PC-3 (cell line): ENCODE measurements around the gene MDC1. TPM values are rescaled to one million over a fixed set of nuclear protein-coding genes. Genes with fewer than 3 reads are reported as not detected.
A peak's percentile ranks its signal among the peaks of the same experiment; 100 is the strongest.

Experiments used
- ATAC-seq: fragments of 200-7000 bp; cut with Tn5 transposase; 2 replicates; pipeline ENCODE4 v1.9.1; 2020; ENCODE audit warnings: mild to moderate bottlenecking, moderate library complexity
- BruUV-seq: library from RNA; stranded (reverse); fragments of 400-500 nt; replicated peaks from 2 replicates; lab custom pipeline; 2021; lab: Mats Ljungman, UMichigan
- CTCF ChIA-PET: fragments of 300-600 bp; sonication (Branson Sonifier 250); formaldehyde crosslinking; loops from one replicate; lab custom pipeline; 2022; ENCODE audit warnings: antibody characterized with exemption; lab: Charles Lee
- POLR2A ChIA-PET: fragments of 300-600 bp; sonication (Branson Sonifier 250); formaldehyde crosslinking; loops from one replicate; lab custom pipeline; 2022; ENCODE audit warnings: antibody characterized with exemption; ENCODE audit not compliant: unreplicated experiment; lab: Charles Lee
- DNase-seq: peaks from one replicate; pipeline ENCODE4 v3.0.0-alpha.2; 2015
- H2AFZ ChIP-seq: fragments of 300-600 bp; sonication (generic); 2 replicates; pipeline ENCODE4 v1.6.0; 2016; ENCODE audit warnings: antibody characterized with exemption, low read length
- H3F3A ChIP-seq: fragments of 300-600 bp; sonication (generic); one replicate; pipeline ENCODE4 v1.6.0; 2017; ENCODE audit warnings: antibody characterized with exemption, low read length, control low read depth, mild to moderate bottlenecking; ENCODE audit not compliant: unreplicated experiment
- H3K27ac ChIP-seq: fragments of 300-600 bp; sonication (generic); 2 replicates; pipeline ENCODE4 v1.5.1; 2016; ENCODE audit warnings: mild to moderate bottlenecking, low read length
- H3K27me3 ChIP-seq: fragments of 300-600 bp; sonication (generic); 2 replicates; pipeline ENCODE4 v1.6.1; 2016; ENCODE audit warnings: low read length, mixed read lengths
- H3K36me3 ChIP-seq: fragments of 300-600 bp; sonication (generic); 2 replicates; pipeline ENCODE4 v1.6.1; 2016; ENCODE audit warnings: low read depth, mixed run types, low read length, mixed read lengths
- H3K4me1 ChIP-seq: fragments of 300-600 bp; sonication (generic); 2 replicates; pipeline ENCODE4 v1.5.1; 2016; ENCODE audit warnings: low read length; ENCODE audit not compliant: insufficient read depth
- H3K4me2 ChIP-seq: fragments of 300-600 bp; sonication (generic); 2 replicates; pipeline ENCODE4 v1.6.0; 2016; ENCODE audit warnings: low read length
- H3K4me3 ChIP-seq: fragments of 300-600 bp; sonication (generic); 2 replicates; pipeline ENCODE4 v1.5.1; 2016; ENCODE audit warnings: mild to moderate bottlenecking, low read length, mixed read lengths
- H3K79me2 ChIP-seq: fragments of 300-600 bp; sonication (generic); 2 replicates; pipeline ENCODE4 v1.6.1; 2017; ENCODE audit warnings: low read length, mixed read lengths
- H3K9ac ChIP-seq: fragments of 300-600 bp; sonication (generic); 2 replicates; pipeline ENCODE4 v1.6.0; 2016; ENCODE audit warnings: mild to moderate bottlenecking, low read length
- H3K9me2 ChIP-seq: fragments of 300-600 bp; sonication (generic); replicated peaks from 2 replicates; pipeline ENCODE4 v1.6.1; 2016; ENCODE audit warnings: mixed run types, low read length, mixed read lengths
- H3K9me3 ChIP-seq: fragments of 300-600 bp; sonication (generic); 2 replicates; pipeline ENCODE4 v1.6.1; 2016; ENCODE audit warnings: low read length, mixed read lengths
- H4K20me1 ChIP-seq: fragments of 300-600 bp; sonication (generic); 2 replicates; pipeline ENCODE4 v1.6.1; 2016; ENCODE audit warnings: low read length, mixed read lengths
- EZH2 ChIP-seq: fragments of 300-600 bp; sonication (generic); IDR thresholded peaks from one replicate; pipeline ENCODE4 v1.6.1; 2017; ENCODE audit warnings: antibody characterized with exemption, mild to moderate bottlenecking, low read length; ENCODE audit not compliant: unreplicated experiment
- EZH2phosphoT487 ChIP-seq: fragments of 300-600 bp; sonication (generic); IDR thresholded peaks from 2 replicates; pipeline ENCODE4 v1.6.1; 2018; ENCODE audit warnings: mild to moderate bottlenecking, antibody characterized with exemption, low read length, borderline replicate concordance
- intact Hi-C: fragments of 100-400 bp; cut with micrococcal nuclease; formaldehyde crosslinking; loops from 2 replicates; pipeline ENCODE4 v1.9.0; 2023
- total RNA-seq: library from RNA; depleted of rRNA; stranded (reverse); fragments of >200 nt; gene quantifications from 2 replicates; pipeline ENCODE4 v1.2.3, GENCODE V29; 2014
- TF ChIP-seq, protein P1 (sequence below): fragments of 300-600 bp; sonication (generic); conservative IDR thresholded peaks from 2 replicates; pipeline ENCODE4 v1.5.1; 2017; ENCODE audit warnings: antibody characterized with exemption, low read depth, mild to moderate bottlenecking, low read length

MDC1 gene
- total RNA-seq, 1 experiment from 2014 or later, result 19.6 TPM

DNA sequence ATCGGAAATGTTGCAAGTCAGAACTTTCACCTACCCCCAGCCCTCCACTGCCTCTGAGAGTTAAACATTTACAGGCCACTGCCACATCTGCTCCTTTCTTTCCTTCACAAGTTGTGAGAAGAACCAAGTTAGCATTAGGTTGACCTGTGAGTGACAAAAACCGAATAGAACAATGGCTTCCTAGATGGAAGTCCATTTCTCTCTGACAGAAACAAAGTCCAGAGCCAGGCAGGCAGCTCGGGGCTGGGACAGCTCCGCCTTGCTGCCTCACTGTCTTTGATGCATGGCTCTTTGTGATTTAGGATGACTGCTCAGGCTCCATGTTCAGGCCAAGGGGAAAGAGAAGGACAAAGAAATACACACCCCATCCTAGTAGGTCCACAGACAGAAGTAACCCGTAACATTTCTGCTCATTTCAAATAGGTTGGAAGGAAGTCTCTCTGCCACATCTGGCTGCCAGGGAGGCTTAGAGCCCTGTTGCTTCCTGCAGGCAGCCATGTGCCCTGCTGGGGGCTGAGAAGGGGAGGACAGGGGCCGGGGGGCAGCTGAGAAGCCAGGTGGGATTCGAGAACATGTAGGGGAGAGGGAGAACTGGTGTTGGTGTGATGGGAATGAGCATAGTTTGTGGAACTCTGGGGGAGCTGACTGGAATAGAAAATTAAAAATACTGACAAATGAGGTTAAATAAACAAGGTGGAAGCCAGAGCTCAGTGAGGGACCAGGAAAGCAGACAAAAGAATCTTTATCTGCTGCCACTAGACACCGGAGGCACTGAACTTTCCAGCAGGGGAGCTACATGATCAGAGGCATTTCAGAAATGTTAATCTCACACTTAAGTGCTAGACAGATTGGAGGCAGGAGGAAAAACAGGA, 46.8 kb upstream of the MDC1 start:
- ChIA-PET POLR2A (interaction anchor here (0.7 to 0.9 kb wide), 2 partner anchors 12 to 71 kb away, joined by 3 to 5 read pairs; no protein-coding TSS in a partner anchor), CTCF (no interaction called here)
- Histone ChIP-seq H3K9me3 (no peaks in the 10 kb centered on the region), H4K20me1 (no peaks in the 10 kb centered on the region), H3K4me3 (no peak overlapping the region), H3K4me2 (no peak overlapping the region), H3K27ac (0 out of 2 replicates have a peak overlapping the region, but pooled peaks have one; percentile 3), H3K4me1 (peaks cover 22% of the 10 kb centered on the region), H2AFZ (peak overlapping the region; percentile 49; the same call in 1 of the 2 replicates), H3K36me3 (no peaks in the 10 kb centered on the region), H3K9me2 (no peaks in the 10 kb centered on the region), H3K9ac (no peak overlapping the region), H3K27me3 (no peaks in the 10 kb centered on the region), H3F3A (peaks cover 6% of the 10 kb centered on the region), H3K79me2 (no peaks in the 10 kb centered on the region)
- DNase-seq, result no peak
- intact Hi-C loops, result no loop called here
- peak; percentile 13; the same call in 1 of the 2 replicates for ATAC-seq
- no TSS peak for BruUV-seq
- TF ChIP-seq EZH2phosphoT487, result no peak
- TF ChIP-seq EZH2, result no peak
- TF ChIP-seq, protein P1, sequence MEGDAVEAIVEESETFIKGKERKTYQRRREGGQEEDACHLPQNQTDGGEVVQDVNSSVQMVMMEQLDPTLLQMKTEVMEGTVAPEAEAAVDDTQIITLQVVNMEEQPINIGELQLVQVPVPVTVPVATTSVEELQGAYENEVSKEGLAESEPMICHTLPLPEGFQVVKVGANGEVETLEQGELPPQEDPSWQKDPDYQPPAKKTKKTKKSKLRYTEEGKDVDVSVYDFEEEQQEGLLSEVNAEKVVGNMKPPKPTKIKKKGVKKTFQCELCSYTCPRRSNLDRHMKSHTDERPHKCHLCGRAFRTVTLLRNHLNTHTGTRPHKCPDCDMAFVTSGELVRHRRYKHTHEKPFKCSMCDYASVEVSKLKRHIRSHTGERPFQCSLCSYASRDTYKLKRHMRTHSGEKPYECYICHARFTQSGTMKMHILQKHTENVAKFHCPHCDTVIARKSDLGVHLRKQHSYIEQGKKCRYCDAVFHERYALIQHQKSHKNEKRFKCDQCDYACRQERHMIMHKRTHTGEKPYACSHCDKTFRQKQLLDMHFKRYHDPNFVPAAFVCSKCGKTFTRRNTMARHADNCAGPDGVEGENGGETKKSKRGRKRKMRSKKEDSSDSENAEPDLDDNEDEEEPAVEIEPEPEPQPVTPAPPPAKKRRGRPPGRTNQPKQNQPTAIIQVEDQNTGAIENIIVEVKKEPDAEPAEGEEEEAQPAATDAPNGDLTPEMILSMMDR, result no peak

DNA sequence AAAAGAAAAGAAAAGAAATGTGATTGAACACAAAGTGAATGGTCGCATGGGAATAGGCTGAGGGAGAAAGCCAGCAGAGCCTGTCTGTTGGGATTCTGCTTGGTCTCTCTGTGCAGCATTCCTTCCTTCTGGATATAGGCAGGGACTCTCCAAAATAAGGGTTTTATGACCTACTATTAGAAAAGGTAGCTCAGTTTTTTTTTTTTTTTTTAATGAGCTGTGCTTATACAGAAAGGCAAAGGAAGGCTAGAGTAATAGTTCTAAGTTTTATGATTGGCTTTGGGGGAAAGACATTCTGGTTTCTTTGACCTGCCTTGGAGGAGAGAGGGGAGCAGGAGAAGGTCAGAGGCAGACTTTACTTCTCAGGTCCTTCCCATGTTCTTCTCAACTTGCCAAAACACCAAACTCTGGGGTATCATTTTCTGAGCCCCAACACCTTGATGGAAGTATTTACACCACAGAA, 46.1 kb upstream of the MDC1 start:
- DNase-seq, result no peak
- TF ChIP-seq EZH2, result no peak
- TF ChIP-seq, protein P1, result no peak
- TF ChIP-seq EZH2phosphoT487, result no peak
- Histone ChIP-seq H3K27ac (0 out of 2 replicates have a peak overlapping the region, but pooled peaks have one; percentile 3), H3K27me3 (no peaks in the 10 kb centered on the region), H3K79me2 (no peaks in the 10 kb centered on the region), H3K9me3 (no peaks in the 10 kb centered on the region), H2AFZ (0 out of 2 replicates have a peak overlapping the region, but pooled peaks have one; percentile 49), H4K20me1 (no peaks in the 10 kb centered on the region), H3K9me2 (no peaks in the 10 kb centered on the region), H3K4me2 (no peak overlapping the region), H3F3A (no peaks in the 10 kb centered on the region), H3K4me1 (peaks cover 15% of the 10 kb centered on the region), H3K4me3 (no peak overlapping the region), H3K9ac (no peak overlapping the region), H3K36me3 (no peaks in the 10 kb centered on the region)
- ChIA-PET CTCF (interaction anchor here (0.6 kb wide), 2 partner anchors 35 to 70 kb away, joined by 4 read pairs; no protein-coding TSS in a partner anchor), POLR2A (interaction anchor here (0.6 kb wide), 1 partner anchor 36 kb away, joined by 5 read pairs; no protein-coding TSS in a partner anchor)
- no TSS peak for BruUV-seq
- intact Hi-C loops, result no loop called here
- ATAC-seq, result no peak
